CD14-positive monocyte (primary cell): ENCODE measurements around the gene SOCS1. TPM values are rescaled to one million over a fixed set of nuclear protein-coding genes. Genes with fewer than 3 reads are reported as not detected.

Experiments
- DNase-seq, 3 donors: peaks; one replicate each; pipeline ENCODE4 v3.0.0-alpha.2; 2011 to 2022
- H2AFZ ChIP-seq: 2 replicates; pipeline ENCODE4 v1.6.0; 2012; ENCODE audit warnings: mild to moderate bottlenecking, low read depth, low read length, inconsistent platforms; ENCODE audit not compliant: insufficient read depth, poor library complexity, severe bottlenecking
- H3K27ac ChIP-seq, 2 donors: 1 replicate in 1 of 2; 2 replicates in 1 of 2; pipeline ENCODE4 v1.5.1; 2012 to 2013; ENCODE audit warnings: low read length in 2 of 2, control low read depth in 1 of 2, inconsistent platforms in 1 of 2, low read depth in 1 of 2, mild to moderate bottlenecking in 1 of 2
- H3K27me3 ChIP-seq, 2 donors: one replicate each; pipeline versions ENCODE4 v1.6.0 to v1.6.1; 2011 to 2013; ENCODE audit warnings: low read length in 2 of 2; ENCODE audit not compliant: control insufficient read depth in 2 of 2, insufficient read depth in 2 of 2
- H3K36me3 ChIP-seq, 2 donors: replicated peaks in 1 of 2; 1 replicate in 1 of 2; 2 replicates in 1 of 2; pipeline versions ENCODE4 v1.5.1 to v1.6.1; 2012 to 2013; ENCODE audit warnings: low read length in 2 of 2, control low read depth in 1 of 2, inconsistent platforms in 1 of 2, mild to moderate bottlenecking in 1 of 2; ENCODE audit not compliant: insufficient read depth in 2 of 2, control insufficient read depth in 1 of 2
- H3K4me1 ChIP-seq, 2 donors: 1 replicate in 1 of 2; 2 replicates in 1 of 2; pipeline versions ENCODE4 v1.5.1 to v1.6.1; 2012 to 2013; ENCODE audit warnings: low read length in 2 of 2, control low read depth in 1 of 2, inconsistent platforms in 1 of 2, mild to moderate bottlenecking in 1 of 2, moderate library complexity in 1 of 2; ENCODE audit not compliant: insufficient read depth in 2 of 2, control insufficient read depth in 1 of 2
- H3K4me2 ChIP-seq: replicated peaks from 2 replicates; pipeline ENCODE3; 2012; ENCODE audit warnings: low read length, moderate library complexity, mild to moderate bottlenecking; ENCODE audit not compliant: poor library complexity, severe bottlenecking; ENCODE audit errors: extremely low read depth
- H3K4me3 ChIP-seq, 3 experiments: fragments of 200-600 bp in 1 of 3; sonication (generic) in 1 of 3; replicated peaks in 1 of 3; 1 replicate in 2 of 3; 2 replicates in 1 of 3; pipeline ENCODE4 v1.5.1; 2011 to 2013; ENCODE audit warnings: low read length in 3 of 3, mild to moderate bottlenecking in 3 of 3, control low read depth in 2 of 3, low read depth in 2 of 3, inconsistent platforms in 1 of 3, moderate library complexity in 1 of 3
- H3K79me2 ChIP-seq: 2 replicates; pipeline ENCODE4 v1.6.0; 2012; ENCODE audit warnings: mild to moderate bottlenecking, control low read depth, inconsistent platforms, low read length, moderate library complexity; ENCODE audit not compliant: insufficient read depth
- H3K9ac ChIP-seq: 2 replicates; pipeline ENCODE4 v1.6.0; 2017; ENCODE audit warnings: low read length, mild to moderate bottlenecking; ENCODE audit not compliant: insufficient read depth, poor library complexity, severe bottlenecking
- H3K9me3 ChIP-seq, 2 donors: replicated peaks in 1 of 2; 1 replicate in 1 of 2; 2 replicates in 1 of 2; pipeline versions ENCODE4 v1.5.1 to v1.6.1; 2012 to 2013; ENCODE audit warnings: low read length in 2 of 2, control low read depth in 1 of 2; ENCODE audit not compliant: control insufficient read depth in 1 of 2, insufficient read depth in 1 of 2
- H4K20me1 ChIP-seq: 2 replicates; pipeline ENCODE4 v1.6.0; 2012; ENCODE audit warnings: mild to moderate bottlenecking, low read length, control low read depth, moderate library complexity; ENCODE audit not compliant: insufficient read depth
- H3K27ac Mint-ChIP-seq, 7 donors: one replicate each; pipeline ENCODE4 v1.8.0; 2020; ENCODE audit warnings: mild to moderate bottlenecking in 7 of 7, mixed read lengths in 7 of 7, moderate library complexity in 6 of 7, inconsistent platforms in 2 of 7
- H3K27me3 Mint-ChIP-seq, 3 donors: one replicate each; pipeline ENCODE4 v1.8.0; 2021 to 2022; ENCODE audit warnings: low read depth in 3 of 3, mild to moderate bottlenecking in 3 of 3, mixed read lengths in 3 of 3, moderate library complexity in 3 of 3, inconsistent platforms in 1 of 3
- H3K36me3 Mint-ChIP-seq, 2 donors: one replicate each; pipeline ENCODE4 v1.8.0; 2020; ENCODE audit warnings: mixed read lengths in 2 of 2, inconsistent platforms in 1 of 2, mild to moderate bottlenecking in 1 of 2
- H3K4me1 Mint-ChIP-seq: one replicate; pipeline ENCODE4 v1.8.0; 2020; ENCODE audit warnings: mild to moderate bottlenecking, mixed read lengths
- H3K4me3 Mint-ChIP-seq, 2 donors: one replicate each; pipeline ENCODE4 v1.8.0; 2020; ENCODE audit warnings: mild to moderate bottlenecking in 2 of 2, mixed read lengths in 2 of 2, moderate library complexity in 1 of 2
- H3K9me3 Mint-ChIP-seq, 7 donors: one replicate each; pipeline ENCODE4 v1.8.0; 2020 to 2022; ENCODE audit warnings: mixed read lengths in 7 of 7, mild to moderate bottlenecking in 6 of 7, moderate library complexity in 6 of 7, inconsistent platforms in 2 of 7
- CTCF ChIP-seq: fragments of 200-600 bp; IDR thresholded peaks from one replicate; pipeline ENCODE4 v1.8.0; 2022; ENCODE audit warnings: antibody characterized with exemption, mild to moderate bottlenecking
- WGBS: methylation state at CpG from one replicate; pipeline ENCODE4 v1.1.5; 2013; ENCODE audit warnings: missing lambda C conversion rate; ENCODE audit not compliant: insufficient coverage; 5-methylcytosine and 5-hydroxymethylcytosine counted together
- intact Hi-C, 2 donors: fragments of 100-400 bp; cut with micrococcal nuclease; formaldehyde crosslinking; loops; one replicate each; pipeline versions ENCODE4 v1.15.0 to v1.15.1; 2023
- polyA plus RNA-seq, 3 donors: library from polyadenylated mRNA; depleted of rRNA in 1 of 3; unstranded in 2 of 3; stranded (reverse) in 1 of 3; fragments of 300-500 nt in 2 of 3; fragments of >200 nt in 1 of 3; fragmentation: Illumina TruSeq in 2 of 3; gene quantifications; 1 replicate in 2 of 3; 2 replicates in 1 of 3; pipeline ENCODE4 v1.2.3, GENCODE V29; 2012 to 2021

Gene SOCS1
- polyA plus RNA-seq, 3 donors: 0.13 to 2.3 (median 0.35) TPM

GRCh38 chr16:11208916-11209665 is 46.9 kb downstream of the SOCS1 start:
- H3K9me3 ChIP-seq: peaks cover 0 to 8% of the 10 kb centered on the region in 2 donors
- no peaks in the 10 kb centered on the region for H4K20me1 ChIP-seq
- H3K4me1 Mint-ChIP-seq: peaks cover 68% of the 10 kb centered on the region
- H3K36me3 Mint-ChIP-seq: peaks cover 3 to 4% of the 10 kb centered on the region in 2 donors
- H3K36me3 ChIP-seq: no peaks in the 10 kb centered on the region
- peak overlapping the region; percentile 53 to 65 for H3K27ac ChIP-seq
- WGBS: 0% methylated on average over 1 of the region's 9 CpGs
- peak overlapping the region in 1 of 3 experiments; percentile 23 for H3K4me3 ChIP-seq
- intact Hi-C loops: loop anchor here in 1 of 2 donors (10.0 kb wide), 1 partner anchor 46 kb away; the partner anchor contains the start of gene SOCS1
- H3K4me2 ChIP-seq: peak overlapping the region; percentile 38
- DNase-seq: peak; percentile 88 to 97 (median 90)
- peaks cover 65 to 70% of the 10 kb centered on the region in 2 donors for H3K4me1 ChIP-seq
- peaks cover 4 to 14% (median 9%) of the 10 kb centered on the region in 3 donors for H3K27me3 Mint-ChIP-seq
- H3K27me3 ChIP-seq: no peaks in the 10 kb centered on the region
- H3K9me3 Mint-ChIP-seq: peaks cover 5 to 11% (median 7%) of the 10 kb centered on the region in 7 donors
- H3K9ac ChIP-seq: peak overlapping the region; percentile 11
- peak overlapping the region; percentile 40 to 91 (median 77) for H3K27ac Mint-ChIP-seq
- H3K79me2 ChIP-seq: no peaks in the 10 kb centered on the region
- H2AFZ ChIP-seq: no peak overlapping the region
- peak overlapping the region in 1 of 2 donors; percentile 11 for H3K4me3 Mint-ChIP-seq
- no peak for TF ChIP-seq CTCF

- intact Hi-C loops: loop anchor here in 1 of 2 donors (10.0 kb wide), 1 partner anchor 47 kb away; the partner anchor contains the start of gene SOCS1
- no peak overlapping the region for H3K9ac ChIP-seq
- no peaks in the 10 kb centered on the region for H4K20me1 ChIP-seq
- H3K4me3 ChIP-seq: no peak overlapping the region
- 86% methylated on average over 1 of the region's 3 CpGs for WGBS
- H3K79me2 ChIP-seq: no peaks in the 10 kb centered on the region
- Mint-ChIP-seq H3K36me3 (peaks cover 4 to 5% of the 10 kb centered on the region in 2 donors), H3K27ac (peak overlapping the region in 4 of 7 donors; percentile 13 to 85 (median 34)), H3K27me3 (peaks cover 4 to 14% (median 6%) of the 10 kb centered on the region in 3 donors), H3K4me3 (no peak overlapping the region), H3K9me3 (peaks cover 5 to 11% (median 7%) of the 10 kb centered on the region in 7 donors), H3K4me1 (peaks cover 76% of the 10 kb centered on the region)
- TF ChIP-seq CTCF: no peak
- H3K4me2 ChIP-seq: no peak overlapping the region
- H3K27ac ChIP-seq: no peak overlapping the region
- DNase-seq: no peak
- H2AFZ ChIP-seq: no peak overlapping the region
- H3K9me3 ChIP-seq: peaks cover 0 to 8% of the 10 kb centered on the region in 2 donors
- peaks cover 73 to 76% of the 10 kb centered on the region in 2 donors for H3K4me1 ChIP-seq
- no peaks in the 10 kb centered on the region for H3K36me3 ChIP-seq
- H3K27me3 ChIP-seq: no peaks in the 10 kb centered on the region
These were observed 48.4 kb downstream of the SOCS1 start for GRCh38 chr16:11207646-11208045.
